A673 (cell line): ENCODE data around the gene CCDC141. TPM values are rescaled to one million over a fixed set of nuclear protein-coding genes. Genes with fewer than 3 reads are reported as not detected.

Source experiments
- BruUV-seq: library from RNA; stranded (reverse); fragments of 400-500 nt; replicated peaks from 2 replicates; lab custom pipeline; 2021; lab: Mats Ljungman, UMichigan
- CTCF ChIA-PET: fragments of 300-600 bp; sonication (Branson Sonifier 250); formaldehyde crosslinking; loops from one replicate; lab custom pipeline; 2022; ENCODE audit warnings: antibody characterized with exemption; lab: Charles Lee
- POLR2A ChIA-PET: fragments of 300-600 bp; sonication (Branson Sonifier 250); formaldehyde crosslinking; loops from one replicate; lab custom pipeline; 2022; ENCODE audit warnings: antibody characterized with exemption; ENCODE audit not compliant: low non-redundant PET; lab: Charles Lee
- DNase-seq: peaks from one replicate; pipeline ENCODE4 v3.0.0-alpha.2; 2015; ENCODE audit warnings: low spot score
- H3K27ac ChIP-seq: fragments of 200-600 bp; sonication (generic); 2 replicates; pipeline ENCODE4 v1.5.1; 2016; ENCODE audit warnings: mixed run types, low read depth, mild to moderate bottlenecking, mixed read lengths, antibody characterized with exemption, low read length; ENCODE audit not compliant: poor library complexity, severe bottlenecking
- H3K27me3 ChIP-seq: fragments of 200-600 bp; sonication (generic); replicated peaks from 2 replicates; pipeline ENCODE4 v1.6.1; 2017; ENCODE audit warnings: mixed run types, low read depth, mild to moderate bottlenecking, mixed read lengths, antibody characterized with exemption, low read length; ENCODE audit not compliant: insufficient read depth, poor library complexity
- H3K36me3 ChIP-seq: fragments of 200-600 bp; sonication (generic); 2 replicates; pipeline ENCODE4 v1.6.1; 2016; ENCODE audit warnings: mixed run types, mild to moderate bottlenecking, mixed read lengths, antibody characterized with exemption, low read length; ENCODE audit not compliant: insufficient read depth, poor library complexity, severe bottlenecking
- H3K4me1 ChIP-seq: fragments of 200-600 bp; sonication (generic); 2 replicates; pipeline ENCODE4 v1.6.1; 2017; ENCODE audit warnings: mixed run types, mild to moderate bottlenecking, mixed read lengths, antibody characterized with exemption, low read length; ENCODE audit not compliant: insufficient read depth, poor library complexity, severe bottlenecking
- H3K4me3 ChIP-seq: fragments of 200-600 bp; sonication (generic); 2 replicates; pipeline ENCODE4 v1.5.1; 2016; ENCODE audit warnings: low read depth, mixed run types, mild to moderate bottlenecking, mixed read lengths, low read length; ENCODE audit not compliant: poor library complexity, severe bottlenecking
- H3K9me3 ChIP-seq: fragments of 200-600 bp; sonication (generic); 2 replicates; pipeline ENCODE4 v1.6.1; 2016; ENCODE audit warnings: mixed run types, low read depth, mild to moderate bottlenecking, mixed read lengths, antibody characterized with exemption, low read length; ENCODE audit not compliant: poor library complexity, severe bottlenecking
- EZH2 ChIP-seq: fragments of 200-600 bp; sonication (generic); IDR thresholded peaks from 2 replicates; pipeline ENCODE4 v1.6.1; 2017; ENCODE audit warnings: borderline replicate concordance, low read depth, mild to moderate bottlenecking, mixed read lengths, antibody characterized with exemption, low read length; ENCODE audit not compliant: poor library complexity, severe bottlenecking
- intact Hi-C: fragments of 100-400 bp; cut with micrococcal nuclease; formaldehyde crosslinking; loops from one replicate; pipeline ENCODE4 v1.10.0; 2022; ENCODE audit not compliant: unreplicated experiment
- total RNA-seq: library from RNA; stranded (reverse); gene quantifications from 2 replicates; pipeline ENCODE4 v1.2.3, GENCODE V29; 2021
- TF ChIP-seq, protein P1 (sequence below): fragments of 300-800, 200-600 bp; sonication (generic); conservative IDR thresholded peaks from 2 replicates; pipeline ENCODE4 v1.5.1; 2017; ENCODE audit warnings: low read depth, mild to moderate bottlenecking, antibody characterized with exemption, low read length, moderate library complexity, mixed read lengths

CCDC141 gene
- total RNA-seq, 1 experiment from 2014 or later = not detected

DNA sequence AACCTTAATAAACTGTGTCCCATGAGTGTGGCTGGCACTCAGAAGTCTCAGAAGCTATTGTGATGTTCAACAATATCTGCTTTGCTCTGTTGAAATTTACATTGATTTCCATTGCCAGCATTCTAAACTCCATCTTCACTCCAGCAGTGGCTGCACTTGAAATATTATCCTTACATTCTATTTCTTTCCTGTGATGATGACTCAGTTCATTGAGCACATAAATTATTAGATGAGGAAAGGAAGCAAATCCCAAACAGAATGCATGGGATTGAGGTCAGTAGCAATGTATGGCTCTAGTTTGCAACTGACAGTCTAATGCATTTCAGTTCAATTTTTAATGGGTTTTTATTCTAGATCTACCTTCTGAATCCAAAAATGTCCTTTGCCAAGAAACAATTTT is 150.3 kb downstream of the CCDC141 start:
- Histone ChIP-seq H3K9me3 (no peaks in the 10 kb centered on the region), H3K4me3 (no peak overlapping the region), H3K36me3 (no peaks in the 10 kb centered on the region), H3K27ac (no peak overlapping the region), H3K27me3 (peaks cover 5% of the 10 kb centered on the region), H3K4me1 (no peaks in the 10 kb centered on the region)
- ChIA-PET POLR2A (no interaction called here), CTCF (no interaction called here)
- DNase-seq = no peak
- TF ChIP-seq EZH2 = no peak
- TF ChIP-seq, protein P1, sequence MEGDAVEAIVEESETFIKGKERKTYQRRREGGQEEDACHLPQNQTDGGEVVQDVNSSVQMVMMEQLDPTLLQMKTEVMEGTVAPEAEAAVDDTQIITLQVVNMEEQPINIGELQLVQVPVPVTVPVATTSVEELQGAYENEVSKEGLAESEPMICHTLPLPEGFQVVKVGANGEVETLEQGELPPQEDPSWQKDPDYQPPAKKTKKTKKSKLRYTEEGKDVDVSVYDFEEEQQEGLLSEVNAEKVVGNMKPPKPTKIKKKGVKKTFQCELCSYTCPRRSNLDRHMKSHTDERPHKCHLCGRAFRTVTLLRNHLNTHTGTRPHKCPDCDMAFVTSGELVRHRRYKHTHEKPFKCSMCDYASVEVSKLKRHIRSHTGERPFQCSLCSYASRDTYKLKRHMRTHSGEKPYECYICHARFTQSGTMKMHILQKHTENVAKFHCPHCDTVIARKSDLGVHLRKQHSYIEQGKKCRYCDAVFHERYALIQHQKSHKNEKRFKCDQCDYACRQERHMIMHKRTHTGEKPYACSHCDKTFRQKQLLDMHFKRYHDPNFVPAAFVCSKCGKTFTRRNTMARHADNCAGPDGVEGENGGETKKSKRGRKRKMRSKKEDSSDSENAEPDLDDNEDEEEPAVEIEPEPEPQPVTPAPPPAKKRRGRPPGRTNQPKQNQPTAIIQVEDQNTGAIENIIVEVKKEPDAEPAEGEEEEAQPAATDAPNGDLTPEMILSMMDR = no peak
- BruUV-seq = no TSS peak
- intact Hi-C loops = loop anchor here (10.0 kb wide), 1 partner anchor 855 kb away; no protein-coding TSS in a partner anchor

DNA sequence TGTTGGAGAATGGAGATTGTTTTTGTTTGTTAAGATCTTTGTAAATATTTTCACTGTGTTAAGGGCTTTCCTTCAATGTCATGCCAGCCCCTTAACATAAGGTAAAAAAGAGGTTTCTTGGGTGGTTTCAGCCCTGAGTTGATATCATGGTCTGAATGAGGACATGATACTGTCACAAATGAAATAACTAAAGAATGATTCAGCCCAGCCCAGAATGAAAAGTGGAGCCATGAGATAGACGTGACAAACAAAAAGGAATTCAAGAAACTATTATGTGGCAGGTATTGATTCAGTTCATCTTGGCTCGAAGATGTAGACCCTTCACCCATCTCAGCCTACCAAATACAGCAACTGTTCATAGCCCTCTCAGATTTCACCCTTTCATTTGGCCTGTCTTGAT is 154.1 kb downstream of the CCDC141 start:
- H3K27ac ChIP-seq = no peak overlapping the region
- intact Hi-C loops = loop anchor here (10.0 kb wide), 1 partner anchor 859 kb away; no protein-coding TSS in a partner anchor
- CTCF ChIA-PET = no interaction called here
- BruUV-seq = no TSS peak
- H3K9me3 ChIP-seq = no peaks in the 10 kb centered on the region
- no peak for TF ChIP-seq EZH2
- TF ChIP-seq, protein P1 = no peak
- H3K36me3 ChIP-seq = no peaks in the 10 kb centered on the region
- peaks cover 5% of the 10 kb centered on the region for H3K27me3 ChIP-seq
- H3K4me3 ChIP-seq = no peak overlapping the region
- H3K4me1 ChIP-seq = no peaks in the 10 kb centered on the region
- DNase-seq = no peak
- POLR2A ChIA-PET = no interaction called here

DNA sequence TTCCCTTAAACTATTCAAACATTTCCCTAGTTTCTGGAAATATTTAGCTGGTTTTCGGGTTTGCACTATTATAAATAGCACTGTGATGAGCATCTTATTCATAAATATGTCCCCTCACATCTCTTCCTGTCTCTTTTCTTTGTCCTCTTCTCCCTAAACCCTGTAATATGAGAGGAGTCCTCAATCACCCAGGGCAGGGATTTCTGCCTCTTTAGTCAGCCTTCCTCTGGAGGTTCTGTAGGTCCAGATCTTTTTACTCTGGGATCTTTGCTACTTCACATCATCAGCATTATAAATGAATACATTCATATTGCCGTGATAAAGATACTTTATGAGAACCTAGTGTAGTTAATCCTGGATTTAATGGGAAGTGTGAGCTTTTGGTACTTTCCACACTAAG is 154.8 kb downstream of the CCDC141 start:
- TF ChIP-seq, protein P1 = no peak
- no peak for TF ChIP-seq EZH2
- ChIA-PET CTCF (no interaction called here), POLR2A (no interaction called here)
- H3K27me3 ChIP-seq = no peaks in the 10 kb centered on the region
- H3K36me3 ChIP-seq = no peaks in the 10 kb centered on the region
- no peaks in the 10 kb centered on the region for H3K9me3 ChIP-seq
- H3K27ac ChIP-seq = no peak overlapping the region
- no peak overlapping the region for H3K4me3 ChIP-seq
- BruUV-seq = no TSS peak
- DNase-seq = no peak
- intact Hi-C loops = loop anchor here (10.0 kb wide), 1 partner anchor 860 kb away; no protein-coding TSS in a partner anchor
- no peaks in the 10 kb centered on the region for H3K4me1 ChIP-seq
